ENCODE results near the gene BIRC7. TPM values are rescaled to one million over a fixed set of nuclear protein-coding genes. Genes with fewer than 3 reads are reported as not detected.

The BIRC7 gene
- total and polyA plus RNA-seq, 2 of the 4 experiments (the other 2 are of a cell fraction) = not detected

- TF ChIP-seq, protein P1, sequence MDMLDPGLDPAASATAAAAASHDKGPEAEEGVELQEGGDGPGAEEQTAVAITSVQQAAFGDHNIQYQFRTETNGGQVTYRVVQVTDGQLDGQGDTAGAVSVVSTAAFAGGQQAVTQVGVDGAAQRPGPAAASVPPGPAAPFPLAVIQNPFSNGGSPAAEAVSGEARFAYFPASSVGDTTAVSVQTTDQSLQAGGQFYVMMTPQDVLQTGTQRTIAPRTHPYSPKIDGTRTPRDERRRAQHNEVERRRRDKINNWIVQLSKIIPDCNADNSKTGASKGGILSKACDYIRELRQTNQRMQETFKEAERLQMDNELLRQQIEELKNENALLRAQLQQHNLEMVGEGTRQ (IDR thresholded peaks at IDR 0.05; ENCODE audit: low read depth, low read length) = no peak
- TF ChIP-seq RAD21 (IDR thresholded peaks at IDR 0.05; ENCODE audit: low read length) = no peak
These were observed 38.1 kb downstream of the BIRC7 start (continued) for GRCh38 chr20:63273635-63274380.

All from IMR-90 (cell line).